WERI-Rb-1 (cell line): Measurements from ENCODE around the gene INHBE.
A peak's percentile ranks its signal among the peaks of the same experiment; 100 is the strongest.

Source experiments
- DNase-seq: peaks from one replicate; pipeline ENCODE4 v3.0.0-alpha.2; 2020
- H3K27ac ChIP-seq: fragments of 250-450 bp; sonication (Bioruptor Pico); 2 replicates; pipeline ENCODE4 v1.5.1; 2020; ENCODE audit warnings: mild to moderate bottlenecking, moderate library complexity
- H3K27me3 ChIP-seq: fragments of 250-450 bp; sonication (Bioruptor Pico); 2 replicates; pipeline ENCODE4 v1.5.1; 2021; ENCODE audit warnings: mild to moderate bottlenecking, low read depth, moderate library complexity; ENCODE audit not compliant: insufficient read depth, severe bottlenecking
- H3K36me3 ChIP-seq: fragments of 250-450 bp; sonication (Bioruptor Pico); 2 replicates; pipeline ENCODE4 v1.5.1; 2020; ENCODE audit warnings: mild to moderate bottlenecking, moderate library complexity
- H3K4me3 ChIP-seq: 2 replicates; pipeline ENCODE4 v1.5.1; 2011; ENCODE audit warnings: low read depth, mild to moderate bottlenecking, control low read depth, low read length
- H3K9me3 ChIP-seq: fragments of 250-450 bp; sonication (Bioruptor Pico); 2 replicates; pipeline ENCODE4 v1.5.1; 2021; ENCODE audit warnings: mild to moderate bottlenecking, moderate library complexity; ENCODE audit not compliant: severe bottlenecking
- TF ChIP-seq, protein P1 (sequence below): IDR thresholded peaks from 2 replicates; pipeline ENCODE4 v1.5.1; 2011; ENCODE audit warnings: low read depth, mild to moderate bottlenecking, control low read depth, inconsistent platforms, low read length

The INHBE gene

DNA sequence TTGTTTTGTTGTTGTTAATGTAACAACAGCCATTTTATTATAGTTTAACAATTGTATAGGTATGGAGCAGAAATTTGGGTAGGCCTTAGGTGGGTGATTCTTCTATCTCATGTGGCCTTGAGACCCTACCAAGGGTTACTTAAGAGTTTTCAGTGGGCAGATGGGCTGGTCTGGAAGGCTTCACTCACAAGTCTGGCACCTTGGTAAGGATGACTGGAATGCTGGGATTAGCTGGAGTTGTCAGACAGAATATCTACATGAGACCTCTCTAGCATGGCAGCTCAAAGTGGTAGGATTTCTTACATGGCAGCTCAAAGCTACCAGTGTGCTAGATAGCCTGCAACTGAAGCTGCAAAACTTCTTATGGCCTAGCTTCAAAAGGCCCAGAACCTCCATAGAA is 30.6 kb downstream of the INHBE start:
- Histone ChIP-seq H3K27ac (no peak overlapping the region), H3K4me3 (no peak overlapping the region), H3K36me3 (peaks cover 25% of the 10 kb centered on the region), H3K9me3 (no peaks in the 10 kb centered on the region), H3K27me3 (no peaks in the 10 kb centered on the region)
- TF ChIP-seq, protein P1, sequence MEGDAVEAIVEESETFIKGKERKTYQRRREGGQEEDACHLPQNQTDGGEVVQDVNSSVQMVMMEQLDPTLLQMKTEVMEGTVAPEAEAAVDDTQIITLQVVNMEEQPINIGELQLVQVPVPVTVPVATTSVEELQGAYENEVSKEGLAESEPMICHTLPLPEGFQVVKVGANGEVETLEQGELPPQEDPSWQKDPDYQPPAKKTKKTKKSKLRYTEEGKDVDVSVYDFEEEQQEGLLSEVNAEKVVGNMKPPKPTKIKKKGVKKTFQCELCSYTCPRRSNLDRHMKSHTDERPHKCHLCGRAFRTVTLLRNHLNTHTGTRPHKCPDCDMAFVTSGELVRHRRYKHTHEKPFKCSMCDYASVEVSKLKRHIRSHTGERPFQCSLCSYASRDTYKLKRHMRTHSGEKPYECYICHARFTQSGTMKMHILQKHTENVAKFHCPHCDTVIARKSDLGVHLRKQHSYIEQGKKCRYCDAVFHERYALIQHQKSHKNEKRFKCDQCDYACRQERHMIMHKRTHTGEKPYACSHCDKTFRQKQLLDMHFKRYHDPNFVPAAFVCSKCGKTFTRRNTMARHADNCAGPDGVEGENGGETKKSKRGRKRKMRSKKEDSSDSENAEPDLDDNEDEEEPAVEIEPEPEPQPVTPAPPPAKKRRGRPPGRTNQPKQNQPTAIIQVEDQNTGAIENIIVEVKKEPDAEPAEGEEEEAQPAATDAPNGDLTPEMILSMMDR: no peak
- DNase-seq: no peak

DNA sequence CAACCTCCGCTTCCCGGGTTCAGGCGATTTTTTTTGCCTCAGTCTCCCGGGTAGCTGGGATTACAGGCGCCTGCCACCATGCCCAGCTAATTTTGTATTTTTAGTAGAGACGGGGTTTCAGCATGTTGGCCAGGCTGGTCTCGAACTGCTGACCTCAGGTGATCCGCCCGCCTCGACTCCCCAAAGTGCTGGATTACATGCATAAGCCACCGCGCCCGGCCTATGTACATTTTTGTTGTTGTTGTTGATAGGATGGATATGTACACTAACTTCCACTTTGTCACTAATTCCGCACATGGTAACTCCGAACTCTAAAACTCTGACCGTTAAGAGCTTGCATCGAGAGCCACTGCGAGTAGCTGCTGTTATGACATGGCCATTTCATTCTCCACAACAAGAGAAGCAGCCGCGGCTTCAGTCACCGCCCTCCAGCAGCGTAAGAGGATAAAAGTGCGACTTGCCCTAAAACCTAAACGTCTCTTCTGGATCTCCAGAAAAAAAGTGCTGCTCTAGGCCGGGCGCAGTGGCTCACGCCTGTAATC is 32.0 kb downstream of the INHBE start:
- H3K4me3 ChIP-seq: peak overlapping the region; percentile 99
- peak overlapping the region; percentile 99 for H3K27ac ChIP-seq

DNA sequence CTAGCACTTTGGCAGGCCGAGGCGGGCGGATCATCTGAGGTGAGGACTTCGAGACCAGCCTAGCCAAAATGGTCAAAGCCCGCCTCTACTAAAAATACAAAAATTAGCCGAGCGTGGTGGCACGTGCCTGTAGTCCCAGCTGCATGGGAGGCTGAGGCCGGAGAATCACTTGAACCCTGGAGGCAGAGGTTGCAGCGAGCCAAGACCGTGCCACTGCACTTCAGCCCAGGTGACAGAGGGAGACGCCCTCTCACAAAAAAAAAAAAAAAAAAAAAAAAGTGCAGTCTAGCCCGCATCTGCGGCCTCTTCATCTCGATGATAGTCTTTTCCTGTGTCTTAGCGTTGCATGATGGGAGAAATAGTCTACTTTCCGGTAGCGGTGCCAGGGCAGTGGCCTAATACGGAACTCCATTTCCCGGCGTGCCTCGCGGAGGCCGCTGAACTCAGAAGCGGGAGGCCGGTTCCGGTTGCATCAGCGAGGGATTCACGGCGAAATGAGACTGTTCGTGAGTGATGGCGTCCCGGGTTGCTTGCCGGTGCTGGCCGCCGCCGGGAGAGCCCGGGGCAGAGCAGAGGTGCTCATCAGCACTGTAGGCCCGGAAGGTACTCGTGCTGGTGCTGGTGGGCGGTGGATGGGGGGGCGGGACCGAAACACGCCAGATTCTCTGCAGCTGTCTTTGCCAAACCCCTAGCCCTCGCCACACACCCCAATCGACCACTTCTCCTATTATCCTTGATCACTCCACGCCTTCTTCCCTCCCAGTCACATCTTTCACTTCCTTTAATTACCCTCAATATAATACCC is 32.7 kb downstream of the INHBE start, which contains the start of gene MARS1:
TSS of gene MARS1 (plus strand) at position 472 of the 805 bp plus-strand sequence. CDS start at position 495, 23 bp downstream.
- Histone ChIP-seq H3K9me3 (no peaks in the 10 kb centered on the region), H3K27me3 (no peaks in the 10 kb centered on the region), H3K27ac (peak within 1 kb of the TSS; percentile 99), H3K36me3 (peaks cover 45% of the 10 kb centered on the region), H3K4me3 (peak within 1 kb of the TSS; percentile 99)
- TF ChIP-seq, protein P1: 0 out of 2 replicates have a peak, but pooled peaks have one; percentile 6
- DNase-seq: peak; percentile 93

More for the DNA sequence above, 32.0 kb downstream of the INHBE start:
- no peaks in the 10 kb centered on the region for H3K27me3 ChIP-seq
- TF ChIP-seq, protein P1: no peak
- H3K36me3 ChIP-seq: peaks cover 39% of the 10 kb centered on the region
- peak; percentile 80 for DNase-seq
- no peaks in the 10 kb centered on the region for H3K9me3 ChIP-seq

DNA sequence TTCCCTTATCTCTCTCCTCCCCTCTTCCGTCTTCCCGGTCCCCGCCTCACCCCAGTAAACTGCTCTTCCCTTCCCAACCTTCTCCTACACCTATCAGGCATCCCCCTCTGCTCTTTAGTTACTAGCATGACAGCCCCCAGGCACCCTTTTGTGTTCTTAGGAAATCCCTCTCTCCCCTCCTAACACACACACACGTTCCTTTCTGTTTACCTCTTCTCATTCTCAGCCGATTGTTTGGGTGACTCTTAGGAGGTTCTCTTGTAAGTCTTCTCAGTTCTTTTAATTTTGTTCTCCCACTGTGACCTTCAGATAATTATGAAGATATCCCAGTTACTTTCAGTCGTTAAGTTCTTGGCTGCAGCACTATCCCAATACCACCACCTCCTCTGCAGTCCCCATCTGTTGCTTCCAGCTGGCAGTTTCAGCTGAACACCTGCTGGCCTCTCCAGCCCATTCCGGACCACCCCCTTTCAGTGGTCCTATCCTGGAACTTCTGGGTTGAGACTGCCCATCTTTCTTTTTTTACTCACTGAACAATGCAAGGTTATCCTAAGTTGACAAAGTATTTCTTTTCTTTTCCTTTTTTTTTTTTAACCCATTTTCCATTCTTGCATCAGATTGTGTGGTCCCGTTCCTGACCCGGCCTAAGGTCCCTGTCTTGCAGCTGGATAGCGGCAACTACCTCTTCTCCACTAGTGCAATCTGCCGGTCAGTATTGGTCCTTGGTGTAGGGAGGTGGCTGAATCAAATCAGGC is 33.5 kb downstream of the INHBE start:
- peak overlapping the region; percentile 99 for H3K27ac ChIP-seq
- peaks cover 48% of the 10 kb centered on the region for H3K36me3 ChIP-seq
- TF ChIP-seq, protein P1: no peak
- no peaks in the 10 kb centered on the region for H3K9me3 ChIP-seq
- peak; percentile 58 for DNase-seq
- H3K4me3 ChIP-seq: peak overlapping the region; percentile 99
- no peaks in the 10 kb centered on the region for H3K27me3 ChIP-seq

DNA sequence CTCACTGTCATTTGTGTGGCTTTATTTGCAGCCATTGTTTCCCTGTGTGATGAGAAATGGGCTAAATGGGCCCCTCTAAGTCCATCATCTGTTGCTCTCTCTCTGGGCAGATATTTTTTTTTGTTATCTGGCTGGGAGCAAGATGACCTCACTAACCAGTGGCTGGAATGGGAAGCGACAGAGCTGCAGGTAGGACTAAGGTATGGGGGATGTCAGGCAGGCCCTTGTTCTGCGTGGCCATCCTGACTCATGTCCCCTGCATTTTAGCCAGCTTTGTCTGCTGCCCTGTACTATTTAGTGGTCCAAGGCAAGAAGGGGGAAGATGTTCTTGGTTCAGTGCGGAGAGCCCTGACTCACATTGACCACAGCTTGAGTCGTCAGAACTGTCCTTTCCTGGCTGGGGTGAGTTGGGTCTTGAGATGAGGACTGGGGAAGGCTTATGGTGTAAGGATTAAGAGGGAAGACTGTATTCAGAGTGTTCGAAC is 34.1 kb downstream of the INHBE start:
- Histone ChIP-seq H3K4me3 (peak overlapping the region; percentile 99), H3K27ac (peak overlapping the region; percentile 99)
- peak; percentile 23 for DNase-seq

More for the DNA sequence above, 34.1 kb downstream of the INHBE start:
- no peaks in the 10 kb centered on the region for H3K9me3 ChIP-seq
- H3K27me3 ChIP-seq: no peaks in the 10 kb centered on the region
- peaks cover 52% of the 10 kb centered on the region for H3K36me3 ChIP-seq
- TF ChIP-seq, protein P1: no peak
